T-helper 2 cell treated with Interferon-gamma antibody and Interleukin-4, amounts not matched to agents 5 μg/mL and 100 μg/mL, for 36 hours (primary cell): ENCODE data around the gene CCNB2.
"Not testable (repeated sequence)": the region's sequence is repeated elsewhere in the genome, so short reads cannot be mapped to it uniquely, and the experiment has no call there.

ENCODE experiments used
- DNase-seq: peaks from one replicate; pipeline ENCODE4 v3.0.0; 2021; ENCODE audit warnings: low spot score
- H3K27ac Mint-ChIP-seq: one replicate; pipeline ENCODE4 v1.8.0; 2021; ENCODE audit warnings: mild to moderate bottlenecking, mixed read lengths
- H3K27me3 Mint-ChIP-seq: one replicate; pipeline ENCODE4 v1.8.0; 2021; ENCODE audit warnings: low read depth, mixed read lengths
- H3K36me3 Mint-ChIP-seq: one replicate; pipeline ENCODE4 v1.8.0; 2021; ENCODE audit warnings: low read depth, mixed read lengths
- H3K4me1 Mint-ChIP-seq: one replicate; pipeline ENCODE4 v1.8.0; 2021; ENCODE audit warnings: low read depth, mixed read lengths
- H3K4me3 Mint-ChIP-seq: one replicate; pipeline ENCODE4 v1.8.0; 2022; ENCODE audit warnings: mild to moderate bottlenecking, moderate library complexity, mixed read lengths
- H3K9me3 Mint-ChIP-seq: one replicate; pipeline ENCODE4 v1.8.0; 2021; ENCODE audit warnings: mixed read lengths

The CCNB2 gene

DNA sequence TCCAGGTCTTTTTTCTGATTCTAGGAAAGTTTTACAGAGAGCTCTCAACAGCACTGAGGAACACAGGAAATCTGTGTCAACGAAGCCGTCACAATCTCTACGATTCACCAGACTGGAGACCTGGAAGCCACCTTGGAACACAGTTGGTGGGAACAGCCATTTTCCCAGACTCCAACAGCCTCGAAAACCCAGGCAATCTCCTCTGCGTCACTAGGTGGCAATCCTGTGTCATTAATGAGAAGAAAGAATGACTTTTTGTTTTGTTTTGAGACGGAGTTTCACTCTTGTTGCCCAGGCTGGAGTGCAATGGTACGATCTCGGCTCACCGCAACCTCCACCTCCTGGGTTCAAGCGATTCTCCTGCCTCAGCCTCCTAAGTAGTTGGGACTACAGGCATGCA lies 39.6 kb downstream of the CCNB2 start:
- not testable (repeated sequence) for H3K9me3 Mint-ChIP-seq, H3K27me3 Mint-ChIP-seq, DNase-seq, H3K4me3 Mint-ChIP-seq, H3K27ac Mint-ChIP-seq
- peaks cover 12% of the 10 kb centered on the region for H3K4me1 Mint-ChIP-seq
- H3K36me3 Mint-ChIP-seq: peaks cover 22% of the 10 kb centered on the region

DNA sequence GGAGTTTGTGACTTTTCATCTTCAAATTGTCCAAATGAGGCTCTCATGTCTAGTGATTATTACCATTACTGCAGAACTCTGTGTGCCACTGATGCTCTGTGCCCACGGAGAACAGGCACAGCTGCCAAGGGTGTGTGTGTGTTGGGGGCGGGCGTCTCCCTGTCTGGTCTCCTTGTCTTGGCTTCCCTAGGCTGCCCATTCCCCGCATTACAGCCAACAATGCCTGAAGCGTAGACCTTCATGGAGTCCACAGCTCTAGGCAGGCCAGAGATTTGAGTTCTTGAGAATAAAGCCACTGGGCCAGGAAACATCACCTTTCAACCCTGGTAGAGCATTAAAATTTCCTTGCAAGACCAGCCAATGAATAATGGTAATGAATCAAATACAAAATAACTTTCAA lies 42.7 kb downstream of the CCNB2 start:
- peaks cover 23% of the 10 kb centered on the region for H3K36me3 Mint-ChIP-seq
- no peak overlapping the region for H3K27ac Mint-ChIP-seq

DNA sequence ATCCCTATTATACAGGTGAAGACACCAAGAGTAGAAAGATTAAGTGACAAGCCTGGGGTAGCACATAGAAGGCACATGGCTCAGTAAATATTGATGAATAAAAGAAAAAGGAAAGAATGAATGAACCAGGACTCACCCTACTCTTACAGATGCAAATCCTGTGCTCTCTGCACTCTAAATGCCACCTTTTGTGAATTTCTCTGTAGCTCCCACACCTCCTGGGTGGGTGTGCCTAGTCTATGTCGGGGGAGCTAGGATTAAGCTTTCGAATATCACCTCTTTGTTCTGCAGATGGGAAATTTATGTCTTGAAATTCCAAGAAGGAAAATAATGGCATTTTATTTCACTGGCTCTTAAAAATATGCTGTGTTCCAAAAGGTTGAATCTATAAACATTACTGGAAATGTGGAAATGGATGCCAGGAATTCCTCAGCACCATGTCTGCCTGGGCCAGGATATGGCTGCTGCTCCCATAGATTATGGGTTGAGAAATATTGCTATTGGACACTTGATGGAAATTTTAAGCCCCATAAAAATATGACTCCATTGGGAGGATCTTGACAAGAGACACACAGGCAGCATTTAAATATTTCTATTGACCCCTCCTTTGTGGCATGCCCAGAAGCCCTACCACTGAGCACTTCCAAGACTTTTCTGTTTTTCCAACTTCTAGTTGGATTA lies 43.3 kb downstream of the CCNB2 start:
- peaks cover 28% of the 10 kb centered on the region for H3K36me3 Mint-ChIP-seq
- no peaks in the 10 kb centered on the region for H3K9me3 Mint-ChIP-seq

More for the DNA sequence above, 42.7 kb downstream of the CCNB2 start:
- no peak for DNase-seq
- no peaks in the 10 kb centered on the region for H3K27me3 Mint-ChIP-seq
- no peaks in the 10 kb centered on the region for H3K4me1 Mint-ChIP-seq
- no peak overlapping the region for H3K4me3 Mint-ChIP-seq
- no peaks in the 10 kb centered on the region for H3K9me3 Mint-ChIP-seq

DNA sequence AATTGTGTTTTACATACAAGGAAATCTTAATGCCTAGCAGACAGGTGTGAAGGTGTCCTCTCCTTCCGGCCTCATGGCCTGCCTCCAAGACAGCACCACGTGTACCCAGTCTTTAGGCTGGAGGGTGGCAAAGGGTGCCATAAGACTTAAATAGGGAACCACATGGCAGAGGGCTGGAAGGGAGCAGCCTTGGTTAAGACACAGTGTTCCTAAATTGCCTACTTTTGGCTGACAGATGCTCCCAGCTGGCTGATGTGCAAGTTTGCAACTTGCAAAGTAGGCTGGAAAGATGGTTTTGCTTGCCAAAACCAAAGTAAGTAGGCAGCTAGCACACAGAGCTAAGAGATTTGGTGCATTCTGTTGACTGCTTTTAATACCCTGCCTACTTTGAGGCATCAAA lies 45.2 kb downstream of the CCNB2 start:
- Mint-ChIP-seq H3K9me3 (no peaks in the 10 kb centered on the region), H3K27me3 (no peaks in the 10 kb centered on the region), H3K27ac (no peak overlapping the region), H3K36me3 (peaks cover 26% of the 10 kb centered on the region), H3K4me3 (no peak overlapping the region), H3K4me1 (no peaks in the 10 kb centered on the region)
- DNase-seq: no peak

More for the DNA sequence above, 43.3 kb downstream of the CCNB2 start:
- no peak overlapping the region for H3K4me3 Mint-ChIP-seq
- H3K4me1 Mint-ChIP-seq: no peaks in the 10 kb centered on the region
- H3K27me3 Mint-ChIP-seq: no peaks in the 10 kb centered on the region
- no peak overlapping the region for H3K27ac Mint-ChIP-seq
- DNase-seq: no peak

DNA sequence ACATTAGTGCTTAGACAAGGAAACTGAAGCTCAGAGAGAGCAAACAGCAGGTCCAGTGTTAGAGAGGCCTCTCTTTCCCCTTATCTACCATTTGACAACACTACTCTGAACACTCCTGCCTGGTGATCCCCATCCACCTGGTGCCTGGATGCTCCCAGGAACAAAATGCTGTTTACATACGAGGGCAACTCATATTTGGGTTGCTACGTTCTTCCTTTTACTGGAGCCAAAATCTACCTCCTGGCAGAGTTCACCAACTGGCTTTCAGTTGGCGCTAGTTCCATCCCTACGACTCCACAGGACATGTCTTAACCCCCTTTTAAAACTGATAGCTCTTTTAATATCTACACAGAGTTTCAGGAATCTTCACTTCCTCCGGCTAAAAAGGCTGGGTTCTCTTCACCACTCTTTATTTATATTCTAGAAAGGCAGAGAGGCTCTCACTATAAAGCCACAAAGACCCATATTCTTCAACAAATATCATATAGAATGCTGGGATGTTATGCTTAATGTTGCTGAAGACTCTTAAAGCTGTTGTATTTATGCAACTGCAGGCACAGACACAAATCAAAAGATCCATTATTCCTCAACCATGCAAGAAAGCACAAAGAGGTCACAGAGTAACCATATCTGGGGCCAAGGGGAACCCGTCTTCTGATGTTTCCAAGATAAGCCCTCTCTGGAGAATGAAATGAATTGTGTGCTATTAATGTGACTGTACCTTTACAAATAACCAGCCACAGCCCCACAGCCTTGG lies 47.9 kb downstream of the CCNB2 start:
- Mint-ChIP-seq H3K9me3 (no peaks in the 10 kb centered on the region), H3K4me1 (no peaks in the 10 kb centered on the region), H3K4me3 (no peak overlapping the region), H3K27me3 (no peaks in the 10 kb centered on the region), H3K36me3 (peaks cover 26% of the 10 kb centered on the region), H3K27ac (no peak overlapping the region)
- no peak for DNase-seq

DNA sequence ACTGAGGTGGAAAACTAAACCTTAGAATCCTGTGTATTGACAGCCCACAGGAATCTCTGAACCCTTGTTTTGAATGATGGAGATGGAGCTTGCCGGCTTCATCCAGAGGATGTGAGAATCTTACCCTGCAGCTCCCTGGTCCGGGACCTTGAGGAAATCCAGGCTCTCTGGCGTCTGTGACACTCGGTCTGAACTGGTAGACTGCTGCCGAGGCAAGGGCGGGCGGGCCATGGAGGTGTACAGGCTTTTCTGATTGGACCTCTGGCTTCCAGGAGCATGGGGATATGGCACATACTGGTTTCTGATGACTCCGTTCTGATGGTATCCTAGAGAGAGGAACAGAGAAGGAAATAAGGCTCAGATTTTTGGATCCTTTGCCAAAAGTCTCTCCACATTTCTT lies 48.5 kb downstream of the CCNB2 start:
- no peaks in the 10 kb centered on the region for H3K4me1 Mint-ChIP-seq
- no peak for DNase-seq
- no peak overlapping the region for H3K4me3 Mint-ChIP-seq
- no peaks in the 10 kb centered on the region for H3K9me3 Mint-ChIP-seq
- no peak overlapping the region for H3K27ac Mint-ChIP-seq
- H3K27me3 Mint-ChIP-seq: no peaks in the 10 kb centered on the region
- H3K36me3 Mint-ChIP-seq: peaks cover 29% of the 10 kb centered on the region

DNA sequence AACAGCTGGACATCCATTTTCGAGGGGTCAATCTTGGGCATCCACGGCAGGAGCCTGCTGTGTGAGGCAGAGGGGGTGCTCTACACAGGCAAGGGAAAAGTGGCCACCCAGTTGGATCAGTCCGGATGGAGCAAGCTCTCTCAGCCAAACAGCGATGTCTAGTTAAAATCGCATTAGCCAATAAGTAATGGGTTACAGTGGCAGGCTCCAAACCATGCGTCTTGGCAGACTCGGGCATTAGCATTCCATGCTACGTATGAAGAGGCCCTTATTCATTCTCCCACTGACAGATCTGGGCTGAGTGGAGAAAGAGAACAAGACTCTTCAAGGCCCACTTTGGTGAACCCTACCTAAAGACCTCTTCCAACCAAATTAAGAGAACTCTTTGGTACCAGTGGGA lies 49.3 kb downstream of the CCNB2 start:
- Mint-ChIP-seq H3K27ac (no peak overlapping the region), H3K4me3 (no peak overlapping the region), H3K27me3 (no peaks in the 10 kb centered on the region), H3K36me3 (peaks cover 26% of the 10 kb centered on the region), H3K4me1 (no peaks in the 10 kb centered on the region), H3K9me3 (no peaks in the 10 kb centered on the region)
- DNase-seq: no peak

DNA sequence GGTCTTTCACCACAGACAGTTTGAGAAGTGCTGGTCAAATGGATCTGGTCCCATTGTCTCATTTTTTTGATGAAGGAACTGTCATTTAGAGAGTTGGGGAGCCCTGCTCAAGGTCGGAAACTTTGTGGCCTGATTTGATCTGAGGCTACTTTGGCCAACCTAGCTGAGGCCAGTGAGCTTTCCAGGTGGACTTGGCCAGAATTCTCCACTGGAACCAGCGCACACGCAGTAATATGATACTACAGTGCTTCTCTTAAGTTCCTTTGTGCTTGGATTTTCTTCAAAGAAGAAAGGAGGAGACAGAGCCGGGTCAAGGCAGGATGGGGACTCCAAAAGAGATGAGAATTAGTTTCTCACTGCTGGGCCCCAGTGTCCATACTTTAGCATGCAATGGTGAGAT lies 50.5 kb downstream of the CCNB2 start:
- Mint-ChIP-seq H3K9me3 (no peaks in the 10 kb centered on the region), H3K27ac (no peak overlapping the region), H3K4me3 (no peak overlapping the region), H3K4me1 (no peaks in the 10 kb centered on the region), H3K36me3 (peaks cover 22% of the 10 kb centered on the region), H3K27me3 (no peaks in the 10 kb centered on the region)
- DNase-seq: no peak

DNA sequence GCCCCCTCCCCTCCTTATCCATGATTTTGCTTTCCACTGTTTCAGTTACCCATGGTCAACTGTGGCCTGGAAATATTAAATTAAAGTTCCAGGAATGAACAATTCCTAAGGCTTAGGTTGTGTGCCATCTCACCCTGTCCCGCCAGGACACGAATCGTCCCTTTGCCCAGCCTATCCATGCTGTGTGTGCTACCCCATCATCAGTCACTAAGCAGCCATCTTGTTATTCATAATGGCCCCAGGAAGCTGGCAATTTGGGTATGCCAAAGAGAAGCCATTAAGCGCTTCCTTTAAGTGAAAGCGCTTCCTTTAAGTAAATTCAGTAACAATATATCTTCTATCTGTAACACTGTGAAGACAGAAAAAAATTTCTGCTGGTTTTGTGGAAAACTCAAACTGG lies 52.5 kb downstream of the CCNB2 start:
- H3K9me3 Mint-ChIP-seq: no peaks in the 10 kb centered on the region
- DNase-seq: no peak
- H3K27me3 Mint-ChIP-seq: no peaks in the 10 kb centered on the region
- H3K27ac Mint-ChIP-seq: no peak overlapping the region
- H3K4me3 Mint-ChIP-seq: no peak overlapping the region
- H3K4me1 Mint-ChIP-seq: no peaks in the 10 kb centered on the region
- peaks cover 15% of the 10 kb centered on the region for H3K36me3 Mint-ChIP-seq

DNA sequence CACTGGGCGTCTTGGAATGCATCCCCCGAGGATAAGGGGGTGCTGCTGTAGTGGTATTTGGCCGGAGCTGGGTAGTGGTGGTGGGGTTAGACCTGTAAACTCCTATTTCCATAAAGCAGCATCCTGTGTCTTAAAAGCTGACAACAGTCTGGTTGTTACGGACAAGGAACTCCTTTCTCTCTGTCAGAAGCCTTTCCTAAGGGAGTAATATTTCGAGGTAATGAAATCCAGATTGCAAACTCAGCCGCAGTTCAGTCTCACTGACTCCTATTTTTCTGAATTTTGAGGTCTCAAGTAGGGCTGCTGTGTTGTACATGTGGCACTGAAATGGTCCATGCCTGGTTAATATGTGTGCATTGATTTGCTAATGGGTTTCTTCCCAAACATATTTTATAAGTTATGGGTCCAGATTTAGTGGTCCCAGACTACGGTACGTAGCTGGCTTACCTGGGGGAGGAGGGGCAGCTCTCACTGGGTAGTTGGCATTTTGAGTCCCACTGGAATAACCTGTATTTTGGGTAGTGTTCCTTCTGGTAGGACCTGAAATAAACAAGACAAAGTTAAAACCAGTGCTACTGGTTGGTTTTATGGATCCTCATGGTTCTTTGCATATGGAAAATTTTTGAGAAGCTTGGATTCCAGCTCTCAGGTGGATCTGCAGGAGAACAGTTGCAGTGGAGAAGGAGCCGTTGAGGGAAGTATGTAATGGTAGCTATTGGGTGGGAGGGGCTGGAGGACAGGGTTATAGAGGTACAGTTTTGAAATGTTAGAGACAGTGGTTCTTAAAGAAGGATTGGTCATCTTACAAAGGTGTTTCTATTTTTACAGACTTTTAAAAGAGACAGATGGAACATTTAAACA lies 53.1 kb downstream of the CCNB2 start:
- DNase-seq: no peak
- peaks cover 12% of the 10 kb centered on the region for H3K36me3 Mint-ChIP-seq
- H3K9me3 Mint-ChIP-seq: no peaks in the 10 kb centered on the region
- H3K4me3 Mint-ChIP-seq: no peak overlapping the region
- H3K27ac Mint-ChIP-seq: no peak overlapping the region
- no peaks in the 10 kb centered on the region for H3K27me3 Mint-ChIP-seq
- H3K4me1 Mint-ChIP-seq: no peaks in the 10 kb centered on the region

DNA sequence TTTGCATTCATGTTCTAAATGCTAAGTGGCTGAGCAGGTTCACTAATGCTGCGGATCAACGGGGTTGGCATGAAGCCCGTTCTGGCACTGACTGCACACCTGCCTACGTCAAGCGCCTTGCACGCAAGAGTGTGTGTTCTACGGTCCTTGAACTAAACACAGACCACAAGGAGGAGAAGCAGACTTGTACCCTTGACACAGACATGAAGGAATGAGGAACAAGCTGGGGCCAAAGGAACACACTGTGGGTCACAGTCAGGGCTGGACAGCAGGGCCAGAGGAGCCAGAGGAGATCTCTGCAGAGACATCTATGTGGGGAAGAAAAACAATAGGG lies 53.7 kb downstream of the CCNB2 start:
- Mint-ChIP-seq H3K27me3 (no peaks in the 10 kb centered on the region), H3K9me3 (no peaks in the 10 kb centered on the region), H3K27ac (no peak overlapping the region), H3K4me1 (no peaks in the 10 kb centered on the region), H3K4me3 (no peak overlapping the region), H3K36me3 (peaks cover 11% of the 10 kb centered on the region)
- DNase-seq: no peak

DNA sequence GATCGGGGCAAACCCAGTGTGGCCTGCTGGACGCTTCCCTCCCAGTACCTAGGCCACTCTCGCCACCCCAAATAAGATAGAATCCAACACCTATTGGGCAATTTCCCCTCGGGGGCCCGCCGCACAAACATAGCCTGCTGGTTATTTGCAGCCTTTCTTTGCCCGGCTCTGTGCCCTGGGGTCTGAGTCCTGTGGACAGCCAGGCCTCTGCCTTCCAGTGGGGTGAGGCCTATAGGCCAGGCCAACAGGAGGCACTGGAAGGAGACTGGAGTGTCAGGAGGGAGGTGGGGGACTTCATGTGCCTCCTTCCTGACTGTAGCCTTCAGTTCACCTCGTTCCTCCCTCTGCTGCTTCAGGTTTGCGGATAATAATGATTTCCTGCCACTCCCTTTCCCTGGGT lies 54.3 kb downstream of the CCNB2 start:
- DNase-seq: no peak
- no peak overlapping the region for H3K27ac Mint-ChIP-seq
- H3K36me3 Mint-ChIP-seq: peaks cover 11% of the 10 kb centered on the region
- no peaks in the 10 kb centered on the region for H3K9me3 Mint-ChIP-seq
- no peak overlapping the region for H3K4me3 Mint-ChIP-seq
- no peaks in the 10 kb centered on the region for H3K4me1 Mint-ChIP-seq
- H3K27me3 Mint-ChIP-seq: no peaks in the 10 kb centered on the region

DNA sequence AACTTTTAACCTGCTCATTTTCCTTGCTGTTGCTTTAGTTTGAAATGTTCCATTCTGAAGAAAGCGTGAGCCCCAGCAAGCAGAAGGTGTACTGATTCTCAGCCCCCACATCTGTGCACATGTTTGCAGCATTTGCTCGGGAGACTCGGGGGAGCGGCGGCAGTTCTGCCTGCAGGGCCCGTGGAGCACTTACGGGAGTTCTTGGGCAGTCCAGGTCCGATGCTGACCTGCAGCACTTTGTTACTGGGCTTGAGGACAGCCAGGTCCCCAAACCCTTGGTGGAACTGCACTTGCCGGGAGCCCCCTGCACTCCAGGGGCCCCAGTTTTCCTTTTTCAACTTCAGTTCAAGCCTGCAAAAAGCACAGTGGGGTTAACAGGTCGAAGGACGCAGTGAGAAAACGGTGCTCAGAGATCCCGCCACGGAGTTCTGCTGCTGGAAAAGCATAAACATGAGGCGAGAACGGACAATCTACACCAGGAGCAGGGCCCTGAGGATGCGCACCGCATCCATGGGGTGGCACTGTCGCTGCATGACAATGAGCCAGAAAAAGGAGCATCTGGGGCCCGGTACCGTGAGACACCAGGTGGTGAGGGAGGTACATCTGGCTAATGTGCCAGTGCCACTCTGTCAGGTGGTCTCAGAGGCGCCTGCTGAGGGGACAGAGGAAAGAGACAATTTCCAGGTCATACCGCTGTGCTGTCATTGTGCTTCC lies 56.1 kb downstream of the CCNB2 start:
- Mint-ChIP-seq H3K9me3 (no peaks in the 10 kb centered on the region), H3K36me3 (peaks cover 13% of the 10 kb centered on the region), H3K4me1 (no peaks in the 10 kb centered on the region), H3K4me3 (no peak overlapping the region), H3K27ac (no peak overlapping the region), H3K27me3 (no peaks in the 10 kb centered on the region)
- DNase-seq: no peak

DNA sequence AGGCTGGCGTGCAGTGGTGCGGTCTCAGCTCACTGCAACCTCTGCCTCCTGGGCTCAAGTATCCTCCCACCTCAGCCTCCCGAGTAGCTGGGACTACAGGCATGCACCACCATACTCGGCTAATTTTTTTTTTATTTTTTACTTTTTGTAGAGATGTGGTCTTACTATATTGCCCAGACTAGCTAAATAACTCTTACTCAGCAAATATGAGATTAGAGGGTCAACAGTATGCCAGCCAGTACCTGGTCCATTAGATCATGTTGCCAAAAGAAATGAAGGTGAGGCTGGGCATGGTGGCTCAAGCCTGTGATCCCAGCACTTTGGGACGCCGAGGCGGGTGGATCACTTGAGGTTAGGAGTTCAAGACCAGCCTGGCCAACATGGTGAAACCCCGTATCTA lies 57.1 kb downstream of the CCNB2 start:
- not testable (repeated sequence) for H3K27ac Mint-ChIP-seq, H3K4me3 Mint-ChIP-seq, DNase-seq, H3K4me1 Mint-ChIP-seq, H3K9me3 Mint-ChIP-seq, H3K27me3 Mint-ChIP-seq
- peaks cover 13% of the 10 kb centered on the region for H3K36me3 Mint-ChIP-seq
